HepG2 (cell line): Measurements from ENCODE around the gene PLXDC2. TPM values are rescaled to one million over a fixed set of nuclear protein-coding genes. Genes with fewer than 3 reads are reported as not detected.

Source experiments
- ATAC-seq: fragments of 200-7000 bp; cut with Tn5 transposase; 3 replicates; pipeline ENCODE4 v1.9.1; 2020; ENCODE audit warnings: mild to moderate bottlenecking, moderate library complexity
- BruUV-seq: library from RNA; stranded (reverse); fragments of 400-500 nt; replicated peaks from 2 replicates; lab custom pipeline; 2021; lab: Mats Ljungman, UMichigan
- CTCF ChIA-PET: fragments of 300-600 bp; formaldehyde crosslinking; extraction: SDS; loops from one replicate; lab custom pipeline; 2021; ENCODE audit warnings: low total read pairs, inconsistent platforms, low intra/inter-chr PET ratio; lab: Yijun Ruan, JAX
- POLR2A ChIA-PET: fragments of 350-600 bp; sonication (Branson Sonifier 250); formaldehyde crosslinking; loops from one replicate; lab custom pipeline; 2020; ENCODE audit warnings: antibody characterized with exemption, inconsistent platforms; lab: Yijun Ruan, JAX
- DNase-seq: peaks from one replicate; pipeline ENCODE4 v3.0.0-alpha.2; 2015; ENCODE audit warnings: low spot score
- FAIRE-seq: peaks from 3 replicates; lab custom pipeline; 2011; peaks lifted over from hg19 to GRCh38; lab: Jason Lieb, UNC
- H2AFZ ChIP-seq: one replicate; pipeline ENCODE4 v1.6.1; 2011; ENCODE audit warnings: low read length, inconsistent platforms
- H3K27ac ChIP-seq: fragments of 300-600 bp; 3 replicates; pipeline ENCODE4 v1.8.0; 2011; ENCODE audit warnings: mixed run types, mild to moderate bottlenecking, mixed read lengths, low read length, inconsistent platforms; ENCODE audit not compliant: insufficient read depth; ENCODE audit errors: extremely low read length
- H3K27me3 ChIP-seq, 2 experiments: fragments of 200-600 bp in 1 of 2; 2 replicates in 1 of 2; 3 replicates in 1 of 2; pipeline versions ENCODE4 v1.6.0 to v1.8.0; 2011; ENCODE audit warnings: low read length in 2 of 2, mild to moderate bottlenecking in 2 of 2, moderate library complexity in 2 of 2, inconsistent platforms in 1 of 2; ENCODE audit not compliant: insufficient read depth in 2 of 2, control insufficient read depth in 1 of 2
- H3K36me3 ChIP-seq, 2 experiments: fragments of 200-600 bp in 1 of 2; replicated peaks in 1 of 2; 2 replicates in 1 of 2; 3 replicates in 1 of 2; pipeline versions ENCODE4 v1.5.1 to v1.8.0; 2011; ENCODE audit warnings: low read length in 2 of 2, inconsistent platforms in 1 of 2; ENCODE audit not compliant: insufficient read depth in 2 of 2, control insufficient read depth in 1 of 2
- H3K4me1 ChIP-seq: 2 replicates; pipeline ENCODE4 v1.5.1; 2012; ENCODE audit warnings: low read length, inconsistent platforms; ENCODE audit not compliant: insufficient read depth
- H3K4me2 ChIP-seq: 2 replicates; pipeline ENCODE4 v1.6.0; 2011; ENCODE audit warnings: low read depth, low read length, inconsistent platforms
- H3K4me3 ChIP-seq, 3 experiments: fragments of 200-600 bp in 1 of 3; sonication (generic), shearing (Covaris generic) in 1 of 3; replicated peaks in 1 of 3; 2 replicates each; pipeline ENCODE4 v1.5.1; 2011 to 2016; ENCODE audit warnings: low read length in 3 of 3, inconsistent platforms in 2 of 3, low read depth in 2 of 3, mild to moderate bottlenecking in 2 of 3, control low read depth in 1 of 3, mixed read lengths in 1 of 3; ENCODE audit not compliant: insufficient read depth in 1 of 3
- H3K79me2 ChIP-seq: one replicate; pipeline ENCODE4 v1.6.1; 2011; ENCODE audit warnings: low read length, inconsistent platforms; ENCODE audit not compliant: insufficient read depth
- H3K9ac ChIP-seq: 2 replicates; pipeline ENCODE4 v1.6.0; 2011; ENCODE audit warnings: mild to moderate bottlenecking, low read depth, low read length, inconsistent platforms; ENCODE audit not compliant: insufficient read depth
- H3K9me3 ChIP-seq: 2 replicates; pipeline ENCODE4 v1.5.1; 2012; ENCODE audit warnings: mild to moderate bottlenecking, low read length
- H4K20me1 ChIP-seq: 2 replicates; pipeline ENCODE4 v1.6.0; 2011; ENCODE audit warnings: inconsistent platforms, mild to moderate bottlenecking, low read length, moderate library complexity; ENCODE audit not compliant: insufficient read depth
- GRHL1 ChIP-seq: sonication (generic); formaldehyde crosslinking; conservative IDR thresholded peaks from 2 replicates; pipeline ENCODE4 v1.8.0; 2022; ENCODE audit warnings: missing genetic modification reagents
- NFE2L1 ChIP-seq: sonication (generic); formaldehyde crosslinking; IDR thresholded peaks from 2 replicates; pipeline ENCODE4 v1.4.0; 2020; ENCODE audit warnings: missing genetic modification reagents, mild to moderate bottlenecking, borderline replicate concordance
- POLR2A ChIP-seq, 2 experiments: IDR thresholded peaks; 2 replicates each; pipeline ENCODE4 v1.6.1; 2011; ENCODE audit warnings: low read depth in 2 of 2, low read length in 2 of 2, mild to moderate bottlenecking in 1 of 2, moderate library complexity in 1 of 2; ENCODE audit not compliant: insufficient read depth in 1 of 2
- ZMYM3 ChIP-seq: sonication (generic); formaldehyde crosslinking; IDR thresholded peaks from 2 replicates; pipeline ENCODE4 v1.5.1; 2020; ENCODE audit warnings: mild to moderate bottlenecking, missing genetic modification reagents
- ZNF484 ChIP-seq: sonication (generic); formaldehyde crosslinking; IDR thresholded peaks from 2 replicates; pipeline ENCODE4 v1.5.1; 2020; ENCODE audit warnings: mild to moderate bottlenecking, low read depth, missing genetic modification reagents, borderline replicate concordance
- ZNF646 ChIP-seq: sonication (generic); formaldehyde crosslinking; IDR thresholded peaks from 2 replicates; pipeline ENCODE4 v1.9.0; 2021; ENCODE audit warnings: mild to moderate bottlenecking, missing genetic modification reagents
- ZSCAN21 ChIP-seq: sonication (generic); formaldehyde crosslinking; IDR thresholded peaks from 2 replicates; pipeline ENCODE4 v1.8.0; 2022; ENCODE audit warnings: mild to moderate bottlenecking, missing genetic modification reagents, moderate library complexity, borderline replicate concordance
- WGBS: methylation state at CpG from one replicate; pipeline ENCODE4 v1.1.6; 2017; ENCODE audit warnings: low lambda C conversion rate; 5-methylcytosine and 5-hydroxymethylcytosine counted together
- in situ Hi-C: cut with HindIII; loops from 2 replicates; pipeline ENCODE4 v1.10.0; 2017; ENCODE audit warnings: low pct_unique_long_range_greater_than_20kb; ENCODE audit not compliant: extremely low pct_ligation_motif_present
- intact Hi-C: fragments of 100-400 bp; cut with micrococcal nuclease; formaldehyde crosslinking; loops from one replicate; pipeline ENCODE4 v1.10.0; 2022; ENCODE audit not compliant: unreplicated experiment
- polyA plus RNA-seq, 8 experiments: library from polyadenylated mRNA; depleted of rRNA in 3 of 8; stranded (reverse) in 7 of 8; unstranded in 1 of 8; fragments of >200 nt; fragmentation: Illumina TruSeq in 4 of 8; extraction: Trizol in 4 of 8; gene quantifications; 2 replicates each; pipeline versions ENCODE4 v1.2.1 to v1.2.3, GENCODE V29; 2011 to 2016; ENCODE audit warnings: low read depth in 4 of 8, missing spikeins in 1 of 8, mixed read lengths in 1 of 8; ENCODE audit not compliant: insufficient read depth in 1 of 8
- total RNA-seq, 5 experiments: library from RNA; depleted of rRNA; stranded (reverse); fragments of >200 nt; fragmentation: Illumina TruSeq; extraction: Trizol; gene quantifications; 2 replicates each; pipeline ENCODE4 v1.2.3, GENCODE V29; 2016; ENCODE audit warnings: low read depth in 1 of 5

Gene PLXDC2
- total and polyA plus RNA-seq, 2 of the 13 experiments (the other 11 are each of a cell fraction or from before 2014, with no cell fraction given): 2.1 to 2.4 TPM

DNA sequence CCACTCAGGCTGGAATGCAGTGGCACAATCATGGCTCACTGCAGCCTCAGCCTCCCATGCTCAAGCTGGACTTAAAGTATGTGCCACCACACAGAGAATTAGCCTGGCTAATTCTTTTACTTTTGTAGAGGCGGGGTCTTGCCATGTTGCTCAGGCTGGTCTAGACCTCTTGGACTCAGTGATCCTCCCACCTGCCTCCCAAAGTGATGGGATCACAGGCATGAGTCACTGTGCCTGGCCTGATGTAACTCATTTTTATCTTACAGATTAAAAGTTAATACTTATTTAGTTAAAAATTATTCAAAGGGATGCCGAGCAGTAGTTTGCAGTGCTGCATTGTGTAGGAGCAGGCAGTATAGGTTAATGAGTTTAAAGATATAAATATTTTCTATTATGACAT, 12.6 kb upstream of the PLXDC2 start:
- intact Hi-C loops: no loop called here
- Histone ChIP-seq H4K20me1 (no peaks in the 10 kb centered on the region), H3K4me1 (no peaks in the 10 kb centered on the region), H3K27ac (no peak overlapping the region), H3K4me3 (no peak overlapping the region), H3K27me3 (no peaks in the 10 kb centered on the region), H3K9me3 (peaks cover 5% of the 10 kb centered on the region; the same call in 1 of the 2 replicates), H3K9ac (no peak overlapping the region), H3K4me2 (no peak overlapping the region), H2AFZ (no peak overlapping the region), H3K79me2 (no peaks in the 10 kb centered on the region), H3K36me3 (no peaks in the 10 kb centered on the region)
- TF ChIP-seq ZMYM3 (CRISPR knock-in tag) (no peak), ZNF484 (CRISPR knock-in tag) (no peak), NFE2L1 (CRISPR knock-in tag) (no peak), ZSCAN21 (no peak), POLR2A (IDR thresholded peaks at IDR 0.05; ENCODE audit: insufficient read depth in 1 of 2, low read depth in 2 of 2, low read length in 2 of 2) (no peak), ZNF646 (no peak), GRHL1 (CRISPR knock-in tag) (no peak)
- ATAC-seq: no peak
- in situ Hi-C loops: no loop called here
- BruUV-seq: no TSS peak
- no peak for FAIRE-seq
- DNase-seq: no peak
- WGBS: 34% methylated on average over 2 of the region's 2 CpGs
- ChIA-PET POLR2A (no interaction called here), CTCF (no interaction called here)
